ENCODE measurements around the gene DDX51. TPM values are rescaled to one million over a fixed set of nuclear protein-coding genes. Genes with fewer than 3 reads are reported as not detected.
A peak's percentile ranks its signal among the peaks of the same experiment; 100 is the strongest.

DDX51 gene
- total and polyA plus RNA-seq, 4 experiments from 2014 or later = 4.0 to 42.9 (median 27.5) TPM

GRCh38 chr12:132094269-132094891 lies 49.7 kb downstream of the DDX51 start:
- Histone ChIP-seq H3K4me1 (ENCODE audit: insufficient read depth, low read length) (peaks cover 6% of the 10 kb centered on the region), H3K27ac (ENCODE audit: low read depth, low read length) (no peak overlapping the region), H3K36me3 (ENCODE audit: insufficient read depth, low read length) (no peaks in the 10 kb centered on the region), H3K4me3 (ENCODE audit: low read length in 2 of 2) (no peak overlapping the region), H3K27me3 (ENCODE audit: insufficient read depth, low read length) (no peaks in the 10 kb centered on the region), H3K9me3 (ENCODE audit: control insufficient read depth in 1 of 2, low read length in 2 of 2) (no peaks in the 10 kb centered on the region)
- Mint-ChIP-seq H3K27me3 (no peaks in the 10 kb centered on the region), H3K36me3 (peaks cover 34 to 35% of the 10 kb centered on the region in 2 donors), H3K4me3 (no peak overlapping the region), H3K27ac (peak overlapping the region in 2 of 7 donors; percentile 22 to 35), H3K9me3 (peaks cover 0 to 14% (median 10%) of the 10 kb centered on the region in 8 donors), H3K4me1 (peaks cover 10 to 25% (median 12%) of the 10 kb centered on the region in 4 donors)
- ChIA-PET POLR2A (ENCODE audit: partially characterized antibody) (interaction anchor here (1.0 kb wide), 1 partner anchor 9 kb away, joined by 3 read pairs; no protein-coding TSS in a partner anchor), CTCF (ENCODE audit: partially characterized antibody) (no interaction called here)
- intact Hi-C loops (cut with micrococcal nuclease) = no loop called here
- no peak for DNase-seq

- no peaks in the 10 kb centered on the region for H3K27me3 Mint-ChIP-seq
- intact Hi-C loops (cut with micrococcal nuclease) = no loop called here
- H3K4me3 ChIP-seq (ENCODE audit: low read length in 2 of 2) = no peak overlapping the region
- peaks cover 18 to 38% (median 21%) of the 10 kb centered on the region in 4 donors for H3K4me1 Mint-ChIP-seq
- H3K27me3 ChIP-seq (ENCODE audit: insufficient read depth, low read length) = no peaks in the 10 kb centered on the region
- no peaks in the 10 kb centered on the region for H3K9me3 ChIP-seq (ENCODE audit: control insufficient read depth in 1 of 2, low read length in 2 of 2)
- peaks cover 10 to 19% of the 10 kb centered on the region in 2 donors for H3K36me3 Mint-ChIP-seq
- H3K27ac Mint-ChIP-seq = peak overlapping the region in 1 of 7 donors; percentile 77
- H3K36me3 ChIP-seq (ENCODE audit: insufficient read depth, low read length) = no peaks in the 10 kb centered on the region
- H3K4me1 ChIP-seq (ENCODE audit: insufficient read depth, low read length) = peaks cover 13% of the 10 kb centered on the region
- no peak for DNase-seq
- no peak overlapping the region for H3K27ac ChIP-seq (ENCODE audit: low read depth, low read length)
- ChIA-PET CTCF (ENCODE audit: partially characterized antibody) (no interaction called here), POLR2A (ENCODE audit: partially characterized antibody) (no interaction called here)
- no peaks in the 10 kb centered on the region for H3K9me3 Mint-ChIP-seq
- no peak overlapping the region for H3K4me3 Mint-ChIP-seq
Measured at GRCh38 chr12:132089407-132089910, 54.7 kb downstream of the DDX51 start.

Other genes starting within 250 kb of the DDX51 start
- gene ULK1, start 249.7 kb downstream of the DDX51 start, total RNA-seq = 10 to 100 TPM; 45.8 to 55.7 TPM
- 1 to 10 TPM in 1 of 2 donors, under 1 TPM in 1; 0.08 to 1.7 TPM for gene ULK1, start 249.7 kb downstream of the DDX51 start, polyA plus RNA-seq
- gene PUS1, start 215.0 kb downstream of the DDX51 start, total RNA-seq = 10 to 100 TPM; 41.8 to 48.1 TPM
- gene PUS1, start 215.0 kb downstream of the DDX51 start, polyA plus RNA-seq = 10 to 100 TPM; 12.0 to 28.1 TPM
- 10 to 100 TPM; 82.3 to 86.6 TPM for gene EP400, start 194.4 kb downstream of the DDX51 start, total RNA-seq
- 1 to 10 TPM in 1 of 2 donors, under 1 TPM in 1; 0.94 to 5.3 TPM for gene EP400, start 194.4 kb downstream of the DDX51 start, polyA plus RNA-seq
- gene NOC4L, start 138 bp upstream of the DDX51 start, total RNA-seq = 10 to 100 TPM; 17.0 to 18.5 TPM
- 10 to 100 TPM; 13.9 to 26.0 TPM for gene NOC4L, start 138 bp upstream of the DDX51 start, polyA plus RNA-seq
- not detected for gene GALNT9, start 185.3 kb upstream of the DDX51 start, total RNA-seq
- gene GALNT9, start 185.3 kb upstream of the DDX51 start, polyA plus RNA-seq = under 1 TPM in 1 of 2 donors, not detected in 1; 0.61 TPM

Data from CD4-positive, alpha-beta memory T cell (primary cell).